HG02943 (cell line): ENCODE data around the gene ATP6V0D1.
"Not testable (repeated sequence)": the region's sequence is repeated elsewhere in the genome, so short reads cannot be mapped to it uniquely, and the experiment has no call there.

Experiments
- ATAC-seq: cut with Tn5 transposase; IDR thresholded peaks from one replicate; pipeline ENCODE4 v1.9.1; 2021; ENCODE audit warnings: mild to moderate bottlenecking, low read depth, moderate library complexity; ENCODE audit not compliant: unreplicated experiment

Gene ATP6V0D1

DNA sequence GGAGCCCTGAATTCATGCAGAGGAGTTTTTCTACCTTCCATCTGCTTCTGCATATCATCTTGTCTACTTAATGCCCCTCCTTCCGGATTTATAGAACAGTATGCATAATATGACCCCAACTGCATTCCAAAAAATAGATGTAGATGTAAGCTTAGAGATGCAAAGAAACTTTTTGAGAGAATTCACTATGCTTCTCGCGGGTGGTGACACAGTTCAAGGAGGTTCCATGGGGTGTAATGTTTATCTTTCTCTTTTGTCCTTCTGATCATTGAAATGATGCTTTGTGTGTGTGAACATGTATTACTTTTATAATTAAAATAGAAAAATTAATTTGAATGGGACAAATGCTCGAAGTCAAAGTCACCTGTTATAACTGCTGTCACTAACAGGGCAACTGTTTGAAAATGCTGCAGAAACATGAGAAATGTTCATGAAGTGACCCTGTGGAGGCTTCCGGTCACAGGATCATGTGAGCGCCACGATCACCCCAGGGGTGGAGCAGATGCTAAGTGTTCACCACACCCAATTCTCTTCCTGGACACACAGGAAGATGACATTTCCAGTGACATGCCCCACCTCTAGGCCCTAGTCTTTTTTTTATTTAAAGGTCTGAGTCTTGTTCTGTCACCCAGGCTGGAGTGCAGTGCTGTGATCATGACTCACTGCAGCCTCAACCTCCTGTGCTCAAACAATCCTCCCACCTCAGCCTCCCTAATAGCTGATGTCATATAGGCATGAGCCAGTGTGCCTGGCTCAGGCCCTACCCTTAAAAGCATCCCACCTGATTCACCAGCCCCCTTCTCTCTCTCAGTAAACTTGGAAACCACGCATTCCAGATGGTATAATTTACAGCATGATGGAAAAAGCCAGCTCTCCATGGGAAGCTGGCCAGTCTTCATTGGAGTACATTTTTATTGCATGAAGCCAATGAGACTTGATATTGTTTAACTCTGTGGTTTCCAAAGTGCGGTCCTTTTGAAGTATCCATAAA is 23.4 kb upstream of the ATP6V0D1 start:
- no peak for ATAC-seq

DNA sequence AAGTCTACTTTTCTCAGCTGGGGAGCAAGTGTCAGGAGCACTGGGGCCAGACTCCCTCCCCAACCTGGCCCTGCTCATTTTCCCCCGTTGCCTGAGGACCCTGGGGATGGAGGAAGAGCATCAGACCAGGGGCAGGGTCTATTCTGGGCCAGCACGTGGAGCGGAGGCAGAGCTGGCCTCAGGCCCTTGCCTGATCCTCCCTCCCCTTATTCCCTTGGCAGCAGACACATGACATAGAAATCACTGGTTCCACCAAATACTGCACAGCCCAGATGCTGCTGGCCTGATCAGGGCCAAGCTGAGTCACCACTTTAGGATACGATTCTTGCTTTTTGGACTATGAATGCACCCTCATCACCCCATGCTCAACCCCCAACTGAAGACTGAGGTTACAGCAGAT is 18.1 kb upstream of the ATP6V0D1 start:
- ATAC-seq, result no peak

DNA sequence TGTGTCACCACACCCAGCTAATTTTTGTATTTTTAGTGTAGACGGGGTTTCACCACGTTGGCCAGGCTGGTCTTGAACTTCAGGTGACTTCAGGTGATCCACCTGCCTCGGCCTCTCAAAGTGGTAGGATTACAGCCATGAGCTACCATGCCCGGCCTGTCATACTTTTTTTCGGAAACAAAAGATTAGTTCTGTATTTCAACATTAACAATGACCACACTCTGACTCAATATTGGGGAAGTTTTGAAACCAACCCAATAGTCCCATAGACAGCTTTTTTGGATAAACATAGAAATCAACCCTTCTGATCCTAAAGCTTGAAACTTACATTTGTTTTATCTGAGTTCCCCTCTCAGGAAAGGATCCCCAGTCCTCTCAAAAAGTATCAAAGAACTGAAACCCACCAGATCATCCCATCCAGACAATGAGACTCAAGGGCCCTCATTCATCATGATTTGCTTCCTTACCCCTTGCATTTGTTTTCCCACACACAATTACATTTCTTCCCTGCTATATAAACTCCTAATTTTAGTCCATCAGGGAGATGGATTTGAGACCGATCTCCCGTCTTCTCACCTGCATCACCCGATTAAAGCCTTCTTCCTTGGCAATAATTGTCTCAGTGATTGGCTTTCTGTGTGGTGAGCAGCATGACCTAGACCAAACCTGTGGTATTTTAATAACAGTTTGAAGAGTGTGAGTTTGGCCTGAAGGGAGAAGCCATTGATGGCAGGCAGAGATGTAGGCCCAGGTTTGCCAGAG is 9.6 kb upstream of the ATP6V0D1 start:
- ATAC-seq, result no peak

DNA sequence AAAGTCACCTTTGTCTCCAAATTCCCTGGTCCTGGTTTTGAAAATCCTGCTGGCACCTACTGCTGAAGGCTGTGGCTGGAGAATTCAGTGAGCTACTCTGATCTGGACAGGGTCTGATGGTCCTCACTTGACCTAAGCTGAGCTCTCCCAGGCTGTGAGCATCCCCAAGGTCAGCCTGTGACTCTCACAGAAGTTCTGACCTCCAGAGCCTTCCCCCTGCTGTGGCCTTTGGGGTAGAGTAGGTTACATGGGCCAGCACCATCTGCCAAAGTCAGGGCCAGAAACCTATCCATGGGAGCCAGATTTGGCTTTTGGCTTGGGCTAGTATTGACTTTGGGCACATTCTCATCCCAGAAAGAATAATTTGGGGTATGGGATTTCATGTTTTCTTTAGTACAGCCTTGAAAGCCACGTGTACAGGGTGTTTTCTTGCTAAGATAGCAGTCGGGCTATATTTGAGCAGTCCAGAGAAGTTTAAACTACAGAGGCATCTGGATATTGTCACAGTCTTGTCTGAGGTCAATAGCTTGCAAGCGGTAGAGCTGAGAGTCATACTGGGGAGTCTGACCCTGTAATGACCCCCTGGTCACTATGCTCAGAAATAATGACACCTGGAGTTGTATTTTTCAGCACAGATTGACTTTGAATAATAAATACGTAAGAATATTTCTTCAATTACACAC is 8.6 kb upstream of the ATP6V0D1 start:
- ATAC-seq, result no peak

DNA sequence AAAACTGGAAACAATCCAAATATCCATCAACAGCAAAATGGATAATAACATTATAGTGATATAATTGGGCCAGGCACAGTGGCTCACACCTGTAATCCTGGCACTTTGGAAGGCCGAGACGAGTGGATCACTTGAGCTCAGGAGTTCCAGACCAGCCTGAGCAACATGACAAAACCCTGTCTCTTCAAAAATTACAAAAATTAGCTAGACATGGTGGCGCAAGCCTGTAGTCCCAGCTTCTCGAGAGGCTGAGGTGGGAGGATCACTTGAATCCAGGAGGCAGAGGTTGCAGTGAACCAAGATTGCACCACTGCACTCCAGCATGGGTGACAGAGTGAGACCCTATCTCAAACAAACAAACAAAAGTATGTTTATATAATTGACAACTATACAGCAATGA is 6.6 kb upstream of the ATP6V0D1 start:
- ATAC-seq, result not testable (repeated sequence)

DNA sequence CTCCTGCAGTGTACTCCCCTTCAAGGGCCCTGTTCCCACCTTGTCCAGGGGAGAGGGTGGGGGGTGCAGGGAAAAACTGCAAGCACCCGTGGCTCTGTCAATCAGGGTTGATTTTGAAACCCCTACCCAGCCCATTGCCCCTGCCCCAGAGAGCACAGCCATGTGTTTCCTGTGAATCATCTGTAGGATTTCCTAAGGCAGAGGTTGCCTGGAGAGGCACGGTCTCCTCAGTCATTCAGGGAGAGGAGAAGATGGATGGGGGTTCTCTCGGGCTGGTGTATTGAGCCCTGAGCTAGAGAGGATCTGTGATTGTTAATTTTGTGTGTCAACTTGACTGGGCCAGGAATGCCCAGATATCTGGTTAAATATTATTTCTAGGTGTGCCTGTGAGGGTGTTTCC is 5.8 kb upstream of the ATP6V0D1 start:
- ATAC-seq, result no peak

DNA sequence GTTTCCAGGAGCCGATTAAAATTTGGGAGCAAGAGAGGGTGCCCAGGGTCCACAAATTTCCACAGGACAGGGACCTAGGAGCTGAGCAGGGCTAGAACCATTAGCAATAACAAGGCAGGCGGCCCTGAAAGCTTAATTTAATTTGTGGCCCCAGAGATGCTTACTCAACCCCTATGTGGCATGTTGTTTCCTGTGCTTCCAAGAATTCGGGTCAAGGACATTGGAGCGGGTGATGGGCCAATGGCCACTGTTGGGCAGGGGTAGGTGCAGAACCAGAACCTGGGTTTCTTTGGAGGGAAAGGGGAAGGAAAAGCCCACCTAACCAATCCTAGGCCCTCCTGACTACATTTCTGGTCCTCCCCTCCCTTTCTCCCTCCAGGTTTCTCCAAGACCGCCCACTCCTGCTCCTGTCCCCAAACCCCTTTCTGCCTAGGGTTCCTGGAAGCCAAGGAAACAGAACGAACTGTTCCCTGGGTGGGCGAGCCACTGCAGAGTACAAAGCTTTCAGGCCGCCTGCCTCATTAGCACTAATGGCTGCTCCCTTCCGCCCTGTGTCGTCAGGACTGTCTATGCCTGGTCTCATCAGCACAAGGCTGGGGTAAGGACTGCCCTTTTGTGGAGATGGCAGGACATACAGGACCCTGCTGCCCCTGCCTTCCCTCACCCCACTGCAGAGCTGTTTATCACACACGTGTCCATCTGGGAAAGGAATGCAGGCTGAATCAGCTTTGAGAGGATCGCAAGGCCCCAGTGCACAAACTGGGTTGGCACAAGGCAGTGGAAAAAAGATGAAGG is 3.0 kb upstream of the ATP6V0D1 start:
- no peak for ATAC-seq

DNA sequence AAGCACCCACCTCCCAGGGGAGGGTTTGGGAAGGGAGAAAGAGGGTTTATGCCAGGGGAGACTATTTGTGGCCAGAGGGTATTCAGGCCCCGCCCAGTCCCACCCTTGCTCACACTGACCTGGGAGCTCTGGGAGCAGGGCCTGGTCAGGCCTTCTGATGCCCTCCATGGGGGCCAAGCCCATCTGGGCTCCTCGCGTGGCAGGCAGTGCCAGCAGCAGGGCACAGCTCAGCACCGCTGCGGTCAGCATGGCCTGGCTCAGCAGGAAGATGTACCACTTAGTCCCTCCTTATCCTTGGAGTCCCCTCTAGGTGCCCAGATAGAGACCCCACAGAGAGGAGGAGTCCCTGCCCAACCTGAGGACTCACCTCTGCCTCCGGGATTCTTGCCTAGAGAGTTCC is 2.2 kb upstream of the ATP6V0D1 start, which contains the start of gene AGRP:
TSS of gene AGRP (minus strand) at position 398 of the 400 bp plus-strand sequence. CDS start at position 249, 149 bp downstream.
- ATAC-seq, result no peak

DNA sequence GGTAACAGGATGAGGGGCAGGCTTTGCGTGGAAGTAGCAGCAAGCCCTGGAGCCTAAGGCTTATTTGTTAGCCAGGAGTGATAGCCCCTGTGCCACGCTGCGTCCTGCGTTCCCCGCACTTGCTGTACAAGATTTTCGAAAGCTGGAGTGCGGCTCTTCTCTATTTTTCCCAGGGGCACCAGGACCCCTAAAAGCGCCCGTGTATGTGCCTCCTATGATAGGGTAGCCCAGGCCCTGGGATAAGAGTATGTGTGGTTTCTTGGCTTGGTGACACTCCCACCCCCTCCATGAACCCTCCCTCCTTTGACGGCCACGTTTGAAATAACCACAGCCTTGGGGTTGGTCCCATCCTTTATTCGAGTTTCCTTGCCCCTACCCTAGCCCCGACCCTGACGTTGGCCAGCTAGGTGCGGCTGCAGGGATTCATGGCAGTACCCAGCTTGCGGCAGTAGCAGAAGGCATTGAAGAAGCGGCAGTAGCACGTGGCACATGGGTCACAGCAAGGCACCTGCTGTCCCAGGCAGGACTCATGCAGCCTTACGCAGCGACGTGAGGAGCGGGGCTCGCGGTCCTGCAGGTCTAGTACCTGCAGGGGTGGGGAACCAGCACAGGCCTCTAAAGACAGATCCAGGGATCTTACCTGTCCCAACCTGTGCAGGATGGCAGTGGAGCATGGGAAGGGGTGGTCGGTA is 1.4 kb upstream of the ATP6V0D1 start:
- no peak for ATAC-seq

DNA sequence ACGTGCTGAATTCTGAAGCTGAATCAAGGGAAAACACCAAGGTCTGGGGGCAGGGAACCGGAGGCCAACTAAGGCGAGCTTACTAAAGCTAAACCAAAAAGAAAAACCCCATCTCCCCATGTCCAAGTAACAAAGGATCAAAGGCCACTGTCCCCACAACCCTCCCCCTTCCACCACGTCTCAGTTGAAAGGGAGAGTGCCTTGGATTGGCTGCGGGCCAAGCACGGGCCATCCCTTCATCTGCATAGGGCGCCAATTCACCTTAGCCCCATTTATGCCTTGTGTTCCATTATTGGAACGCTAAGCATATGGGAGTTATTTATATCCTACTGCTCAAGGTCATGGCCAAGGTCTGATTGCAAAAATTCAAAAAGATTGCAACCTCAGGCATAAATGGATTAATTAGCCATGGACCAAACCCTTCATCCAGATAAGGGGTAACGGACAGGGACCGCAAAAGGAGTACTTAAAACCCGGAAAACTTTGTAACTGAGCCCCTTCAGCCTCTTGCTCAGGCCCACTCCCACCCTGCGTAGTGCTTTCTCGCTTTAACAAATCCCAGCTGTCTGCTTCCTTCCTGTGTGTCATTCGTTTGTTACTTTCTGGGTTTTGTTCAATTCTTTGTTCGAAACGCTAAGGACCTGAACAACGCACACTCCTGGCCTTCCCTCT is 740 bp upstream of the ATP6V0D1 start:
- peak; percentile 14 for ATAC-seq

DNA sequence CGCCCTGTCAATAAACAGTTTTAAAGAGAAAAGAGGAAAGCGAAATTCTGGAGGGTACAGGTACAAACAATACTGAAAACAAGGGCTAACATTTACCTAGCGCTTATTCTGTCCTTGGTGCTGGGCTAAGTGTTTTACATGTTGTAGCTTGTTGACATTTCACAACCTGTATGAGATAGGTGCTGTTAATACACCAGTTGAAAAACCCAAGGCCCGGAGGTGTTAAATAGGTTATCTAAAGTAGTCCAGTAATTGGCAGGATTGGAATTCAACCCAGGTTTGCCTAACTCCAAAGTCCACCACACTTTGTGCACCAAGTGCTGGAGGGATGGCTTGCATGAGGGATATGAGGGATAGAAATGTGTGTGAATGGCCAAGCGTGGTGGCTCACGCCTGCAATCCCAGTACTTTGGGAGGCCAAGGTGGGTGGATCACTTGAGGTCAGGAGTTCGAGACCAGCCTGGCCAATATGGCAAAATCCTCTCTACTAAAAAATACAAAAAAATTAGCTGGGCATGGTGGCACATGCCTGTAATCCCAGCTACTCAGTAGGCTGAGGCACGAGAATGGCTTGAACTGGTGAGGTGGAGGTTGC is 2.9 kb downstream of the ATP6V0D1 start:
- ATAC-seq, result no peak

DNA sequence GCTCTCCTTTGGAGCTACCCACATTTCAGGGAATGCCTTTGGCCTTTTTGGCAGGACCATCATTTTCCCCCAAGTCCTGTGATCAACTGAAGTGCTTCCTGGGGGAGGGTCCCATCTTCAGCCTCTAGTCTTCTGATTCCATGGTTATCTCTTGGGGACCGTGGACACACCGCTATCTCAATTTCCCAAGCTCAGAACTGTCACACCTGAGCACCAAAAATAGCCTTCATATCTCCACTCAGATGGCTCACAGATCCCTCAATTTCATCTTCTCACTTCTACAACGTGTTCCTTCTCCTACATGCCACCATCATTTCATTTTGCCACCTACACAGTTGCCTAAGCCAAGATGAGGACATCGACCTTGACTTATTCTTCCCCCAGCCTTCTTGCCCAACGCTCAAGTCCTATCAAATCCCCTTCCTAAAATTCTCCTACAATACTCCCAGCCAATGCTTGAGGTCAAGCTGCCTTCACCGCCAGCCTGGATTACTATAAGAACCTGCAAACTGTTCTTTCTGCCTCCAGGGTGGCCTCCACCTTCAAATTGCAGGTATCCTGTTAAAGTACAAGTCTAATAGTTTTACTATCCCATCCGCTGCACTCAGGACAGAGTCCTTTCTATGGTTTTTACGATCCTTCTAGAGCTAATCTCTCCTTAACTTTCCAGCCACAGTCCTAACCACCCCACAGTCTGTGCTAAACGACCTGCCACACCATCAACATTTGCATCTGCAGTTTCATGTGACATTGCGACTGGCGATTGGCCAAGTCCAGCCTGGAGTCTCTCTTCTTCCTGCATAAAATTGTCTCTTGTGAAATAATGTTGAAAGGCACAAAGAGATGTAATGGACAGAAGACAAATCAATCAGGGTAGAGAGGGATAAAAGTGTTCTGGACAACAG is 6.2 kb downstream of the ATP6V0D1 start:
- ATAC-seq, result no peak

DNA sequence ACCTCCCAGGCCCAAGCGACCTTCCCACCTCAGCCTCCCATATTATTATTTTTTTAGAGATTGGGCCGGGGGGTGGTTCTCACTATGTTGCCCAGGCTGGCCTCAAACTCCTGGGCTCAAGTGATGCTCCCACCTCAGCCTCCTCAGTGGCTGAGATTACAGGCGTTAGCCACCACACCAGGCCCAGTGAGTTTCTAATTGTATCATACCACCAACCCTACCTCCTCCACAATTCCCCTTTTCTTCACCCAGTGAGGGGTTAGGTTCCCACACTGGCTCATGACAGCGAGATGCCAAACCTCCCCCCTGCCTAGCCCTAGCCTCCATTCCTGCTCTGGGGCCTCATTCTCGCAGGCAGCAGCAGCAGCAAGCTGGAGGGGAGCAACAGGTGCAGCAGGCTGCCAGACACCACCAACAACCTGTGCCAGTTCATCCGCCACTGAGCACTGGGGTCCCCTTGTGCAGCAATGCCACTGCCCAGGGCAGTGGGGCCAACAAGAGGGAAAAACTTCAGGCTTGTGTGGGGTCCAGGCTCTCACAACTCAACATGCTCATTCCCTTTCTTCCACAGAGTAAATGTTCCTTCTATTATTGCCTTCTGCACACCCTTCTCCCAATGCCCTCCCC is 9.1 kb downstream of the ATP6V0D1 start:
- no peak for ATAC-seq

DNA sequence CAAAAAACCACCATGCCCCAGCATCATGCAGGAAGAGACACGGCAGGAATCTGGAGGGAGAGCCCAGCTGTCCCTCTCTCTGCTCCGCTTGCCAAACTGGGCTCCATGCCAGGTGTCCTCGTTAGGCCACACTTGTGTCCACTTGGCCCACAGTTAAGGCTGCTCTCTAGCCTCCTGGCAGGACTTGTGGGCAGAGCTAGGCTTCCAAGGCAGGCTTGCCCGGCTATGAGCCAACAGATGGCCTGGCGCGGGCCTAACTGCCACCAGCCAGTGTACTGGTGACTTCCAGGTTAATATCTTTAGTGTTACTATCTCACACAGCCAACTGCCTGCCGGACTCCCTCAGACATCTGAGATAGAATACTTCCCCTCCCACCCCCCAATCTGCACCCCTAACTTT is 10.6 kb downstream of the ATP6V0D1 start:
- ATAC-seq, result no peak

DNA sequence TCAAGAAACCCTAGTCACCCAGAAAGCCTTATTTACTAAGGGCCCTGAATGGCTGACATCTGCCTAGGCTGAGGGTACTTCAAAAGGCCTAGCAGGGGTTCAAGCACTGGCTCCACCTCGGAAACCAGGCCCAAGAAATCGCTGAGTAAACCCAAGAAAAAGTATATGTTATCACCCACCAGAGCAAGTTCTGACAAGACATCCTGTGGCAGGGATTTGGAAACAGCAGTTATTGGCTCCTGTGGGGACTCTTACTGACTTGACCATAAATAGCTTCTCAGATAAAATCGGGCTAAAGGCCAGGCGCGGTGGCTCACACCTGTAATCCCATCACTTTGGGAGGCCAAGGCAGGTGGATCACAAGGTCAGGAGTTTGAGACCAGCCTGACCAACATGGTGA is 12.2 kb downstream of the ATP6V0D1 start:
- no peak for ATAC-seq

DNA sequence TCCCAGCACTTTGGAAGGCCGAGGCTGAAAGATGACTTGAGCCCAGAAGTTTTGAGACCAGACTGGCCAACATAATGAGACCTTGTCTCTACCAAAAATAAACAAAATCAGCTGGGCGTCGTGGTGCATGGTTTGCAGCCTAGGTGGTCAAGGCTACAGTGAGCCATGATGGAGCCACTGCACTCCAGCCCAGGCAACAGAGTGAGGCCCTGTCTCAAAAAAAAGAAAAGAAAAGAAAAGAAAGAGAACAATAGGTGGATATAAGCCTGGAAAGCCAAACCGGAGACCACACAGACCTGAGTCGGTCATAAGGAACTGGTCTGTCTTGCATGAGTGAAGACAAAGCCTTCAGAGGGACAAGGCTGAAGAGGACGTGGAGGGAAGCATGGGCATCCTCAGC is 14.4 kb downstream of the ATP6V0D1 start:
- ATAC-seq, result no peak

DNA sequence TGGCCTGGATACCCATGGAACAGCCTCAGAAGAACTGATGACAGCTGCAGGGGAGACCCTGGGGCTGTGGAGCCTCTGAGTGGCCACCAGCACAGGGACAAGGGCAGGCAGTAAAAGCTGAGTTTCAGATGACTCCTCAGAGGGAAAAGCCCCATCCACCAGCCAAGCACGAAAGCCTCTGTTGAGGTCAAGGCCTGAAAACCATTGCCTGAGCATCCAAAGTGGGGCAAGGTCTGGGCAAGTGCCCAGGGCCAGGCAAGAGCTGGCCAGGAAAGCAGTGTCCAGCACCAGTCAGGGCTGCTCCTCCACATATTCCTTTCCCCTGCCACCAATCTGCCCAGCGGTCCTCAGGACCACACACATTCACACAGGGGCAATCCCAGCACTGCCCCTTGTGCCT is 16.4 kb downstream of the ATP6V0D1 start:
- no peak for ATAC-seq
